ENCODE data around the gene F11R.

The F11R gene

DNA sequence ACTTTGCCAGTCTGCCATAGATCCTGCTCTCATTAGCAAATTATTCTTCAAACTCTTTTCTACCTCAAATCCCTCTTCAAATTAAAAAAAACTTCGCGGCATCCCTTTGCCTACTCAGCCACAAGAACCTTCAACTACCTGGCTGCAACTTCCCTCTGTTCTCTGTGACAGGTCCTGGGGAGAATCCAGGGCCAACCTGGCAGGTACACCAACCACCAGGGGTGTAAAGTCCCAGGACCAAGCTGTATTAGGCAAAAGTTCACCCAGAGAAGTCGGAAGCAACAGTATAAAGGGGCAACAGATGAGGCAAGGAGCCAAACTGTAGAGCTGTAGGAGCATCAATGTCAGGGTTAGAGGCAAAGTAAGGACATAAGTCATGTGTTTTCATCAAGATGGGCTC lies 48.0 kb downstream of the F11R start:
- H2AFZ ChIP-seq: no peak overlapping the region
- TF ChIP-seq, protein P1, sequence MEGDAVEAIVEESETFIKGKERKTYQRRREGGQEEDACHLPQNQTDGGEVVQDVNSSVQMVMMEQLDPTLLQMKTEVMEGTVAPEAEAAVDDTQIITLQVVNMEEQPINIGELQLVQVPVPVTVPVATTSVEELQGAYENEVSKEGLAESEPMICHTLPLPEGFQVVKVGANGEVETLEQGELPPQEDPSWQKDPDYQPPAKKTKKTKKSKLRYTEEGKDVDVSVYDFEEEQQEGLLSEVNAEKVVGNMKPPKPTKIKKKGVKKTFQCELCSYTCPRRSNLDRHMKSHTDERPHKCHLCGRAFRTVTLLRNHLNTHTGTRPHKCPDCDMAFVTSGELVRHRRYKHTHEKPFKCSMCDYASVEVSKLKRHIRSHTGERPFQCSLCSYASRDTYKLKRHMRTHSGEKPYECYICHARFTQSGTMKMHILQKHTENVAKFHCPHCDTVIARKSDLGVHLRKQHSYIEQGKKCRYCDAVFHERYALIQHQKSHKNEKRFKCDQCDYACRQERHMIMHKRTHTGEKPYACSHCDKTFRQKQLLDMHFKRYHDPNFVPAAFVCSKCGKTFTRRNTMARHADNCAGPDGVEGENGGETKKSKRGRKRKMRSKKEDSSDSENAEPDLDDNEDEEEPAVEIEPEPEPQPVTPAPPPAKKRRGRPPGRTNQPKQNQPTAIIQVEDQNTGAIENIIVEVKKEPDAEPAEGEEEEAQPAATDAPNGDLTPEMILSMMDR (IDR thresholded peaks at IDR 0.05): no peak
- no peak overlapping the region for H3K4me2 ChIP-seq (ENCODE audit: low read length)
- no peaks in the 10 kb centered on the region for H3K79me2 ChIP-seq
- no peak overlapping the region for H3K4me3 ChIP-seq (ENCODE audit: low read depth, low read length)
- no peak overlapping the region for H3K9ac ChIP-seq
- H3K9me3 ChIP-seq (ENCODE audit: control insufficient read depth, low read length): no peaks in the 10 kb centered on the region
- H3K27ac ChIP-seq: no peak overlapping the region
- no peaks in the 10 kb centered on the region for H3K36me3 ChIP-seq (ENCODE audit: control insufficient read depth, insufficient read depth, low read length)
- H3K27me3 ChIP-seq (ENCODE audit: control insufficient read depth, insufficient read depth, low read length): no peaks in the 10 kb centered on the region
- H3K4me1 ChIP-seq: no peaks in the 10 kb centered on the region

DNA sequence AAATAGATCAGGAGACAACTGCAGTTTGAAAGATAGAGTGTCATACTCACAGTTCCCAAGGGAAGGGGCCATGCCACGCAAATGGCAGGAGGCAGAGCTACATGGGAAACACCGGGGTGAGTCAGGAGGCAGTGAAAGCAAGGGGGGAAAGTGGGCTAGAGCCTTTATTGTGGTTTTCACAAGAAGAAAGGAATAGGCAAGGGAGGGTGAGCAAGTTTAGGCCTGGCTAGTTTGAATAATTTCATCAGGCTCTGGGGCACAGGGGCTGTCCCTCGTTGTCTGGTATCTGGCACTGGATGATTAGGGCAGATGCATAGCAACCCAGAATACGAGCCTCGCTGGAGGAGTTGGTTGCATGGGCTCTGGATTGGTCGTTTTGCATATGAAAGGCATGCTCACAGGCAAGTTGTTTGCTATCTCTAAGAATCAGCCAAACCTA lies 49.3 kb downstream of the F11R start:
- Histone ChIP-seq H3K4me1 (no peaks in the 10 kb centered on the region), H2AFZ (no peak overlapping the region), H3K36me3 (ENCODE audit: control insufficient read depth, insufficient read depth, low read length) (no peaks in the 10 kb centered on the region), H3K4me3 (ENCODE audit: low read depth, low read length) (no peak overlapping the region), H3K9ac (no peak overlapping the region), H3K79me2 (no peaks in the 10 kb centered on the region), H3K27me3 (ENCODE audit: control insufficient read depth, insufficient read depth, low read length) (no peaks in the 10 kb centered on the region), H3K9me3 (ENCODE audit: control insufficient read depth, low read length) (no peaks in the 10 kb centered on the region), H3K27ac (no peak overlapping the region), H3K4me2 (ENCODE audit: low read length) (no peak overlapping the region)
- TF ChIP-seq, protein P1 (IDR thresholded peaks at IDR 0.05): no peak

DNA sequence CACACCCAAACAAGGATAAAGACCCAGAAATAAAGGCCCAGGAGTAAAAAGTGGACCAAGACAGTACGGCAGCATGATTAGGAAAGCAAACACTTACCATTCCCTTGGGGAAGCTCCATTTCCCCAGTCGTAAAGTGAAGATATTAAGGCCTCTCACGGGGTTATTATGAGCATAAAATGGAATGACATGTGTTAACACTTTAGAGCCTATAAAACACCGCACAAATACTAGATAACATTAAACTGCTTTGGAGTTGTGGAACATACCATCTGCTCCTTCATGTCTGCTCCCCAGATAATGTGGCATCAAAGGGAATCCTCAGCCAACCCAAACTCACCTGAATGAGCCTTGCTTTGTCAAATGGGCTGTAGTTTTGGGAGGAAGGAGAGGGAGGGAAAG lies 57.4 kb downstream of the F11R start:
- no peaks in the 10 kb centered on the region for H3K27me3 ChIP-seq (ENCODE audit: control insufficient read depth, insufficient read depth, low read length)
- no peak overlapping the region for H3K4me3 ChIP-seq (ENCODE audit: low read depth, low read length)
- no peaks in the 10 kb centered on the region for H3K79me2 ChIP-seq
- no peak overlapping the region for H3K4me2 ChIP-seq (ENCODE audit: low read length)
- H2AFZ ChIP-seq: no peak overlapping the region
- H3K36me3 ChIP-seq (ENCODE audit: control insufficient read depth, insufficient read depth, low read length): no peaks in the 10 kb centered on the region
- H3K4me1 ChIP-seq: no peaks in the 10 kb centered on the region
- H3K9me3 ChIP-seq (ENCODE audit: control insufficient read depth, low read length): no peaks in the 10 kb centered on the region
- TF ChIP-seq, protein P1 (IDR thresholded peaks at IDR 0.05): no peak
- H3K27ac ChIP-seq: no peak overlapping the region
- no peak overlapping the region for H3K9ac ChIP-seq

DNA sequence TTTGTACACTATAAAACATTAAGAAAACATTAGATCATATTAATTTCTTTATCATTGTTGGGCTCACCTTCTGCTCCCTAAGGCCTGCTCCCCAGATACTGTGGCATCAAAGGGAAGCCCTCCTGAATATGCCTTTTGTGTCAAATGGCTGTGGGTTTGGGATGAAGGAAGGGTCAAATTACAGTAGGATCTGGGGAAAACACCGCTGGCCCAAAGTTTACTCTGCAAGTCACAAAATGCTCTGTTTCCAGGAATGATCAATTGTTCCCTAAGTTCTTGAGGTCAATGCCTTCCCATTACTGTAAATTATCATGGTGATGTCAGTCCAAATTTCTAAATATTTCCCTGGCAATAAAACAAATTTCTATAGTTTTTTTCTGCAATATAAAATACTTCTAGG lies 59.5 kb downstream of the F11R start:
- H2AFZ ChIP-seq: no peak overlapping the region
- TF ChIP-seq, protein P1 (IDR thresholded peaks at IDR 0.05): no peak
- no peaks in the 10 kb centered on the region for H3K9me3 ChIP-seq (ENCODE audit: control insufficient read depth, low read length)
- H3K79me2 ChIP-seq: no peaks in the 10 kb centered on the region
- H3K27me3 ChIP-seq (ENCODE audit: control insufficient read depth, insufficient read depth, low read length): no peaks in the 10 kb centered on the region
- H3K4me1 ChIP-seq: no peaks in the 10 kb centered on the region
- H3K4me2 ChIP-seq (ENCODE audit: low read length): no peak overlapping the region
- no peak overlapping the region for H3K4me3 ChIP-seq (ENCODE audit: low read depth, low read length)
- H3K9ac ChIP-seq: no peak overlapping the region
- H3K27ac ChIP-seq: no peak overlapping the region
- H3K36me3 ChIP-seq (ENCODE audit: control insufficient read depth, insufficient read depth, low read length): no peaks in the 10 kb centered on the region

DNA sequence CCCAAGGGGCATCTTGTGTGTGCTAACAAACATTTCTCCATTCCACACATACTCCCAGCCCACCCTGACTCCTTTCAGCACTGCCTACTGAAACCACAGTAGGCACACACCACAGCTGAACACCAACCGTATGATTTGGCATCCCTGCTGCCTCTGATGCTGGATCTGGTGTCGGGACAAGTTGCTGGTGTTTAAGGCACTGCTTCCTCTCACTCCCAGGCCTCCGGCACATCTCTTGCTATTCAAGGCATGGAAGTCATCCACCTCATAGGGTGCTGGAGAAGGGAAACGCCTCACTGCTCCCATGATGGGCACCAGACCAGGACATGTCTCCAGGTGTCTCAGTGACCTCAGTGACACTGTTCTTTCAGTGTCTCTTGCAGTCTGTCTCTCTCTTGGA lies 64.0 kb downstream of the F11R start:
- Histone ChIP-seq H3K79me2 (no peaks in the 10 kb centered on the region), H2AFZ (no peak overlapping the region), H3K9ac (no peak overlapping the region), H3K36me3 (ENCODE audit: control insufficient read depth, insufficient read depth, low read length) (no peaks in the 10 kb centered on the region), H3K9me3 (ENCODE audit: control insufficient read depth, low read length) (no peaks in the 10 kb centered on the region), H3K4me2 (ENCODE audit: low read length) (no peak overlapping the region), H3K27ac (no peak overlapping the region), H3K4me3 (ENCODE audit: low read depth, low read length) (no peak overlapping the region), H3K4me1 (no peaks in the 10 kb centered on the region), H3K27me3 (ENCODE audit: control insufficient read depth, insufficient read depth, low read length) (no peaks in the 10 kb centered on the region)
- TF ChIP-seq, protein P1 (IDR thresholded peaks at IDR 0.05): no peak

Measured in parathyroid adenoma (tissue), 2 donors.